ENCODE measurements around the gene EMC8. TPM values are rescaled to one million over a fixed set of nuclear protein-coding genes. Genes with fewer than 3 reads are reported as not detected.
"Not testable (repeated sequence)": the region's sequence is repeated elsewhere in the genome, so short reads cannot be mapped to it uniquely, and the experiment has no call there.

Gene EMC8
- total RNA-seq, 3 donors from 2014 or later, result 18.1 to 30.8 (median 30.7) TPM

DNA sequence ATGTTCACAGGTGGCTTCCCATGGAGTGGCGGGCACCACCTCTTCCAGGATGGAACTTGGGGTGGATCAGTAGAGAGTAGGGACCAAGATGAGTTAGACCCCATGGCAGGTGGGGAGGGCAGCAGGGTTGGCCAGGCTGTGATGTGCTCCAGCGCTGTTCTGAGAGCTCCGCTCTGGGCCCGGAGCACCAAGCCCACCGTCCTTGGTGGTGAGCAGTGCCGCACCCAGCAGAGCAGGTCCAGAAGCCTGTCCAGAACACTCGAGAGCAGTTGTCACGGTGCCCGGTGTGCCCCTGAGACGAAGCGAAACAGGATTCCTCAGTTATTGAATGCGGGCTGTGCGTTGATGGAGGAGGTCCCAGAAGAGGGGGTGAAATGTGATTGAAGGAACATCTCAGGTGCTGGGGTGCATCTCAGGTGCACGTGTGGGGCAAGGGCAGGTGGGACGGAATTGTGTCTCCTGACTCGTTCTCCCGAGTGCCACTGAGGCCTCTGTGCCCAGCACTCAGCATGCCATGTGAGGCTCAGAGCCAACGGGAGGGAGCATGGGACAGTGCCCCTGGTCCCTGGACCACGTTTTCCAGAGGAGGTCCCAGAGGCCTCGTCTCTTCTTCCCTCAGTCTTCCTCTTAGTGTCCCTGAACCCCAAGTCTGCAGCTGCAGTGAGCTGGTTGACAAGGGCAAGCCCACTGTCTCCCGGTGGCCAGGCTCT lies 39.7 kb upstream of the EMC8 start:
- intact Hi-C loops (cut with DNase I; ENCODE audit: low total_unique reads), result no loop called here
- no peak for DNase-seq (ENCODE audit: low spot score in 2 of 2)
- Histone ChIP-seq H3K27ac (no peak overlapping the region), H3K36me3 (no peaks in the 10 kb centered on the region), H3K9me3 (peaks cover 0 to 6% of the 10 kb centered on the region in 2 donors), H3K27me3 (peaks cover 0 to 58% of the 10 kb centered on the region in 2 donors), H3K4me3 (no peak overlapping the region), H3K4me1 (no peaks in the 10 kb centered on the region)
- TF ChIP-seq, protein P1, sequence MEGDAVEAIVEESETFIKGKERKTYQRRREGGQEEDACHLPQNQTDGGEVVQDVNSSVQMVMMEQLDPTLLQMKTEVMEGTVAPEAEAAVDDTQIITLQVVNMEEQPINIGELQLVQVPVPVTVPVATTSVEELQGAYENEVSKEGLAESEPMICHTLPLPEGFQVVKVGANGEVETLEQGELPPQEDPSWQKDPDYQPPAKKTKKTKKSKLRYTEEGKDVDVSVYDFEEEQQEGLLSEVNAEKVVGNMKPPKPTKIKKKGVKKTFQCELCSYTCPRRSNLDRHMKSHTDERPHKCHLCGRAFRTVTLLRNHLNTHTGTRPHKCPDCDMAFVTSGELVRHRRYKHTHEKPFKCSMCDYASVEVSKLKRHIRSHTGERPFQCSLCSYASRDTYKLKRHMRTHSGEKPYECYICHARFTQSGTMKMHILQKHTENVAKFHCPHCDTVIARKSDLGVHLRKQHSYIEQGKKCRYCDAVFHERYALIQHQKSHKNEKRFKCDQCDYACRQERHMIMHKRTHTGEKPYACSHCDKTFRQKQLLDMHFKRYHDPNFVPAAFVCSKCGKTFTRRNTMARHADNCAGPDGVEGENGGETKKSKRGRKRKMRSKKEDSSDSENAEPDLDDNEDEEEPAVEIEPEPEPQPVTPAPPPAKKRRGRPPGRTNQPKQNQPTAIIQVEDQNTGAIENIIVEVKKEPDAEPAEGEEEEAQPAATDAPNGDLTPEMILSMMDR (IDR thresholded peaks at IDR 0.05), result no peak
- no peak for TF ChIP-seq POLR2AphosphoS5 (IDR thresholded peaks at IDR 0.05)
- no peak for TF ChIP-seq POLR2A (IDR thresholded peaks at IDR 0.05)

DNA sequence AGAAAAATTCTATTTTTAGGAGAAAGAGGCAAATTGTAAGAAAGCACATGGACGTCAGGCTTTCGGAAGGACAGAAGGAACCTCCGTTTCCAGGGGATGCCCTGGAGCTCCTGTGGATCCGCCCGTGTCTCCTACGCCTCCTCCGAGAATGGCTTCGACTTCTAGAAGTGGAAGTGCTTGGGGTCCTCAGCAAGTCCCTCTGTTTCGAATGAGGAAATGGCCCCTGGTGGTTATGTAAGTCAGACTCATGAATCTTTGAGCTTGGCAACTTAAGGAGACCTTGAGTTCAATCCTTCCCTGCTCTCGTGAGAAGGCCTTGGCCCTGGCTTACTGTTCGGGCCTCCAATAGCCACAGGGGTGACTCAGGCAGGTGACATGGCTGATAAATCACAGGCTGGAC lies 39.0 kb upstream of the EMC8 start:
- intact Hi-C loops (cut with DNase I; ENCODE audit: low total_unique reads), result no loop called here
- no peaks in the 10 kb centered on the region for H3K36me3 ChIP-seq
- peaks cover 0 to 59% of the 10 kb centered on the region in 2 donors for H3K27me3 ChIP-seq
- H3K27ac ChIP-seq, result no peak overlapping the region
- TF ChIP-seq POLR2AphosphoS5 (IDR thresholded peaks at IDR 0.05) (no peak), POLR2A (IDR thresholded peaks at IDR 0.05) (no peak)
- TF ChIP-seq, protein P1 (IDR thresholded peaks at IDR 0.05), result no peak
- no peak for DNase-seq (ENCODE audit: low spot score in 2 of 2)
- H3K4me1 ChIP-seq, result no peaks in the 10 kb centered on the region
- H3K9me3 ChIP-seq, result peaks cover 0 to 6% of the 10 kb centered on the region in 2 donors
- no peak overlapping the region for H3K4me3 ChIP-seq

DNA sequence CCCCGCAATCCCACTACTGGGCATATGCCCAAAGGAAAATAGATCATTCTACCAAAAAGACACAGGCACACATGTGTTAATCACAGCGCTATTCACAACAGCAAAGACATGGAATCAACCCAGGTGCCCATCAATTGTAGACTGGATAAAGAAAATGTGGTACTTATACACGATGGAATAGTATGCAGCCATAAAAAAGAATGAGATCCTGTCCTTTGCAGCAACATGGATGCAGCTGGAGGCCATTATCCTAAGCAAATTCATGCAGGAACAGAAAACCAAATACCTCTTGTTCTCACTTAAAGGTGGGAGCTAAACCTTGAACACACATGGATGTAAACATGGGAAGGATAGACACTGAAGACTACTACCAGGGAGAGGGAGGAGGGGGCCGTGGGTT lies 38.3 kb upstream of the EMC8 start:
- H3K27ac ChIP-seq; DNase-seq (ENCODE audit: low spot score in 2 of 2); H3K4me1 ChIP-seq; H3K36me3 ChIP-seq; H3K9me3 ChIP-seq; intact Hi-C loops (cut with DNase I; ENCODE audit: low total_unique reads); H3K4me3 ChIP-seq: not testable (repeated sequence)
- H3K27me3 ChIP-seq, result peaks cover 0 to 59% of the 10 kb centered on the region in 2 donors

DNA sequence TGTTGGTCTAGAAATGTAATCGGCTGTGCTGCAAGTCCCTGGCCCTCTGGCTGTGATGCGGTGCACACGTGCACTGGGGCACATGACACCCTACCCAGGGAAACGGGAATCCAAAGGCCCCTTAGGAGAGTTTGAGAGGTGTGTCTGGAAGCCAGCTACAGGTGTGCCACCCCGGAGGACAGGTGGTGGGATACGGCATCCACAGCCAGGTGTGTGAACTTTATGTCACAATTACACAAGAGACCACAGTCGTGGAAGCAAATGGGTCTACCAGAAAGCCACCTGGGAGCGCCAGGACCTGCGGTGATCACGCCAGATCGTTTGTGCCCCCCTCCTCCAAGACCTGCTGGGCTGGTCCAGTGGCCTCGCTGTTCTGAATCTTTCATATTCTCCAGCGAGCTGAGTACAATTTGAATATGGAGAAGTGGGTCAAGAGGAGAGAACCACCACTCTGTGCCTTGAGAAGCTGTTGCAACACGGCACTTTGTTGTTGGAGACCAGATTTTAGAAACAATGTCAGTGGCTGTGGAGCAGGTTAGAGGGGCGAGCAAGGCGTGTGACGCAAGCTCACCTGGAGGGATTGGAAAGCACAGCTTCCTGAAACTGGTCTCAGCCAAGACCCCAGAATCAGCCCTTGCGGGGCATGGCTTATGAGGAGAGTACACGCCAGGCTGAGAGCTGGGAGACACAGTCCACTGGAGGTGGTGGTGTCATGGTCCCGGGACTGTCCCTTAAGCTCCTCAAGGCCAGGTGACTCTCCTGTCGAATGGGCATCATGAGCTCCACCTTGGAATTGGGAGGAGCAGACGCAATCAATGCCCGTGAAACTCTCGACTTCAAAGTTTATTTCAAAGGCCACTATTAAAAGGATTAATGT lies 37.6 kb upstream of the EMC8 start:
- H3K36me3 ChIP-seq, result no peaks in the 10 kb centered on the region
- no peaks in the 10 kb centered on the region for H3K9me3 ChIP-seq
- TF ChIP-seq POLR2A (IDR thresholded peaks at IDR 0.05) (no peak), POLR2AphosphoS5 (IDR thresholded peaks at IDR 0.05) (no peak)
- TF ChIP-seq, protein P1 (IDR thresholded peaks at IDR 0.05), result no peak
- no peak overlapping the region for H3K27ac ChIP-seq
- intact Hi-C loops (cut with DNase I; ENCODE audit: low total_unique reads), result no loop called here
- no peaks in the 10 kb centered on the region for H3K4me1 ChIP-seq
- no peak for DNase-seq (ENCODE audit: low spot score in 2 of 2)
- no peak overlapping the region for H3K4me3 ChIP-seq
- H3K27me3 ChIP-seq, result peaks cover 0 to 62% of the 10 kb centered on the region in 2 donors

DNA sequence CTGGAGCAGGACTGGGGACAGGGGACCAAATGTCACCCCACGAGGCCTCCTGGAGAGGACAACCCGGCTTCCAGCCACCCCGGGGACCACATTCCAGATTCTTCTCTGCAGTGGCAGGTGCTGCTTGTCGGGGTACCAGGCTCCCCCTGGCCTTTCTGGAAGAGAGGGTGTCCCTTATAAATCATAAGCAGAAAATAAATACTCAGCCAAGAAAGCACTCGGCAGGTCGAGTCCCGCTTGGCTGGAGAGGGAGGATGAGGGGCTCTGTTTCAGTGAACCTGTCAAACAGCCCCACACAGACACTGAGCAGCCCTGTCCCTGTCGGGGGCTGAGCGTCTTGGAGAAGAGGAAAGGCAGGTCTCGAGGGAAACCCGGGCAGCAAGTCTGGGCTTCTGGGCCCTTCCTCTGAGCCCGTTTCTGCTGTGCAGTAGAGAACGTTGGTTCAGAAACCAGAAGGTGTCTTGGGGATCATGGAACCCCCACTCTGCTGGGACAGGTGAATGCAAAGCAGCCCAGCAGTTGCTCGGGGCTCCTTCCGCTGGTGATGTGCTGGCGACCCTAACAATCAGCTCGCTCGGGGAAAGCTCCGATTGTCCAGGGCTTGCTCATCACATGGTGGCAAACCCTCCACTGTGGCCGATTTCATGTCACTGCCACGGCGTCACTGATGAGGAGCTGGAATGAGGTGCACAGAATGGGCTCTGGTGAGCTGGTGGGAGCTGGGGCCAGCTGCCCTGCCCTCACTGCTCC lies 36.8 kb upstream of the EMC8 start:
- Histone ChIP-seq H3K27me3 (peaks cover 0 to 66% of the 10 kb centered on the region in 2 donors), H3K4me3 (no peak overlapping the region), H3K9me3 (no peaks in the 10 kb centered on the region), H3K4me1 (no peaks in the 10 kb centered on the region), H3K27ac (no peak overlapping the region), H3K36me3 (no peaks in the 10 kb centered on the region)
- intact Hi-C loops (cut with DNase I; ENCODE audit: low total_unique reads), result no loop called here
- DNase-seq (ENCODE audit: low spot score in 2 of 2), result no peak
- TF ChIP-seq POLR2AphosphoS5 (IDR thresholded peaks at IDR 0.05), result no peak
- no peak for TF ChIP-seq POLR2A (IDR thresholded peaks at IDR 0.05)
- TF ChIP-seq, protein P1 (IDR thresholded peaks at IDR 0.05), result no peak

Data from breast epithelium (tissue), 4 donors.